Mononuclear cell (primary cell): ENCODE data around the gene RPL10. TPM values are rescaled to one million over a fixed set of nuclear protein-coding genes. Genes with fewer than 3 reads are reported as not detected.
"Not testable (repeated sequence)": the region's sequence is repeated elsewhere in the genome, so short reads cannot be mapped to it uniquely, and the experiment has no call there.

ENCODE experiments used
- H3K27me3 ChIP-seq: 2 replicates; pipeline ENCODE4 v1.6.0; 2011; ENCODE audit warnings: low read length, control low read depth; ENCODE audit not compliant: insufficient read depth
- H3K4me1 ChIP-seq: 2 replicates; pipeline ENCODE4 v1.5.1; 2011; ENCODE audit warnings: mild to moderate bottlenecking, low read length, control low read depth; ENCODE audit not compliant: insufficient read depth
- H3K4me3 ChIP-seq: 2 replicates; pipeline ENCODE4 v1.5.1; 2011; ENCODE audit warnings: mild to moderate bottlenecking, low read length, moderate library complexity
- H3K9me3 ChIP-seq: 2 replicates; pipeline ENCODE4 v1.5.1; 2011; ENCODE audit warnings: low read depth, mild to moderate bottlenecking, control low read depth, low read length
- total RNA-seq: library from RNA; depleted of rRNA; stranded (reverse); fragments of >200 nt; gene quantifications from one replicate; pipeline ENCODE4 v1.2.3, GENCODE V29; 2012

The RPL10 gene
- total RNA-seq, 1 donor: 8,353 TPM

GRCh38 chrX:154380153-154380552, 18.0 kb upstream of the RPL10 start:
- Histone ChIP-seq H3K4me3 (peak overlapping the region; percentile 65), H3K9me3 (no peaks in the 10 kb centered on the region), H3K4me1 (peaks cover 28% of the 10 kb centered on the region), H3K27me3 (no peaks in the 10 kb centered on the region)

- Histone ChIP-seq H3K9me3 (no peaks in the 10 kb centered on the region), H3K4me1 (peaks cover 28% of the 10 kb centered on the region), H3K4me3 (no peak overlapping the region), H3K27me3 (no peaks in the 10 kb centered on the region)
Observed at GRCh38 chrX:154380787-154381186, 17.4 kb upstream of the RPL10 start.

- Histone ChIP-seq H3K27me3 (no peaks in the 10 kb centered on the region), H3K4me1 (peaks cover 28% of the 10 kb centered on the region), H3K9me3 (no peaks in the 10 kb centered on the region), H3K4me3 (no peak overlapping the region)
Observed at GRCh38 chrX:154381271-154381670, 16.9 kb upstream of the RPL10 start.

GRCh38 chrX:154382483-154383069, 15.6 kb upstream of the RPL10 start:
- Histone ChIP-seq H3K4me1 (peaks cover 24% of the 10 kb centered on the region), H3K27me3 (no peaks in the 10 kb centered on the region), H3K9me3 (no peaks in the 10 kb centered on the region), H3K4me3 (no peak overlapping the region)

- Histone ChIP-seq H3K4me1 (peaks cover 18% of the 10 kb centered on the region), H3K27me3 (no peaks in the 10 kb centered on the region)
Observed at GRCh38 chrX:154383359-154384283, 14.6 kb upstream of the RPL10 start.

GRCh38 chrX:154384284-154384892, 13.8 kb upstream of the RPL10 start:
- H3K27me3 ChIP-seq: no peaks in the 10 kb centered on the region
- H3K9me3 ChIP-seq: no peaks in the 10 kb centered on the region
- no peak overlapping the region for H3K4me3 ChIP-seq
- H3K4me1 ChIP-seq: peaks cover 18% of the 10 kb centered on the region

More at GRCh38 chrX:154383359-154384283, 14.6 kb upstream of the RPL10 start:
- Histone ChIP-seq H3K4me3 (no peak overlapping the region), H3K9me3 (no peaks in the 10 kb centered on the region)

- H3K9me3 ChIP-seq, H3K4me1 ChIP-seq, H3K27me3 ChIP-seq, H3K4me3 ChIP-seq: not testable (repeated sequence)
Observed at GRCh38 chrX:154388094-154388493, 10.1 kb upstream of the RPL10 start.

- H3K4me3 ChIP-seq, H3K27me3 ChIP-seq, H3K9me3 ChIP-seq, H3K4me1 ChIP-seq: not testable (repeated sequence)
Observed at GRCh38 chrX:154388649-154389048, 9.5 kb upstream of the RPL10 start.

GRCh38 chrX:154389812-154390747, 8.1 kb upstream of the RPL10 start:
- not testable (repeated sequence) for H3K9me3 ChIP-seq, H3K4me1 ChIP-seq, H3K4me3 ChIP-seq, H3K27me3 ChIP-seq

- H3K4me3 ChIP-seq, H3K9me3 ChIP-seq, H3K27me3 ChIP-seq: not testable (repeated sequence)
- peaks cover 21% of the 10 kb centered on the region for H3K4me1 ChIP-seq
Observed at GRCh38 chrX:154396363-154396762, 1.8 kb upstream of the RPL10 start.

GRCh38 chrX:154396973-154397887, 947 bp upstream of the RPL10 start:
- peak overlapping the region; percentile 92 for H3K4me3 ChIP-seq
- H3K9me3 ChIP-seq: no peaks in the 10 kb centered on the region
- peaks cover 21% of the 10 kb centered on the region for H3K4me1 ChIP-seq
- H3K27me3 ChIP-seq: no peaks in the 10 kb centered on the region

- Histone ChIP-seq H3K4me3 (peak overlapping the region; percentile 92), H3K9me3 (no peaks in the 10 kb centered on the region)
Observed at GRCh38 chrX:154398668-154399526, 720 bp downstream of the RPL10 start.

More at GRCh38 chrX:154398668-154399526, 720 bp downstream of the RPL10 start:
- peaks cover 21% of the 10 kb centered on the region for H3K4me1 ChIP-seq
- no peaks in the 10 kb centered on the region for H3K27me3 ChIP-seq
